HS-27A (cell line): Measurements from ENCODE around the gene NOL4L.

Source experiments
- DNase-seq: peaks from one replicate; pipeline ENCODE4 v3.0.0-alpha.2; 2012; ENCODE audit warnings: low read depth, missing footprints

NOL4L gene

GRCh38 chr20:32560989-32561830 lies 23.9 kb downstream of the NOL4L start:
- no peak for DNase-seq

- DNase-seq = no peak
Observed at GRCh38 chr20:32560482-32560988, 24.6 kb downstream of the NOL4L start.

DNA sequence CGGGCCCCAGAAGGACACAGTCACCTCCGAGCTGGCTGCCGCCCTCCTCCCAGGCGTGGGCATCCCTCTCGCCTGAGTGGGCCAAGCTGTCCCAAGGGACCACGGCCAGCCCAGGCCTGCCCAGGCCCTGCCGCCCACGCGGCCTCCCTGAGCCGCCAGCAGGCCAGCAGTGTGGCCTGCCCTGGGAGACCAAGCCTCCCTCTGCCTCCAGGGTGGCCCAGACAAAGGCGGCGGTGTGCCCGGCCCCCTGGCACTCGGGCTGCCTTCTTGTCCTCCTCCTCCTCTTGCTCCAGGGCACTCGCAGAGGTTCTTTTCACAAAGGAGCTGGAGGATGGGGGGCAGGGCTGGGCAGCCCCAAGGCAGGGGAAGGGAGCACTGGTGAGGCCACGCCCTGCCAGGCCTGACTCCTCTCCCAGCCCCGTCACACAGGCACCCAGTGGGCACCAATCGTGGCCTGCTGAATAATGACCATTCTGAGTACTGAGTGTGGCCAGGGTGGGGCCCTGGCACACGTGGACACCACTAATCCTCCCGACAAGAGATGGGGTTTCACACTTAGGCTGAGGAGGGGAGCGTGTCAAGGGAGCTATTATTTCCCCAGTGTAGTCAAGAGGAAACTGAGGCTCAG lies 25.3 kb downstream of the NOL4L start:
- DNase-seq = no peak

GRCh38 chr20:32559205-32559752 lies 25.9 kb downstream of the NOL4L start:
- DNase-seq = no peak

DNA sequence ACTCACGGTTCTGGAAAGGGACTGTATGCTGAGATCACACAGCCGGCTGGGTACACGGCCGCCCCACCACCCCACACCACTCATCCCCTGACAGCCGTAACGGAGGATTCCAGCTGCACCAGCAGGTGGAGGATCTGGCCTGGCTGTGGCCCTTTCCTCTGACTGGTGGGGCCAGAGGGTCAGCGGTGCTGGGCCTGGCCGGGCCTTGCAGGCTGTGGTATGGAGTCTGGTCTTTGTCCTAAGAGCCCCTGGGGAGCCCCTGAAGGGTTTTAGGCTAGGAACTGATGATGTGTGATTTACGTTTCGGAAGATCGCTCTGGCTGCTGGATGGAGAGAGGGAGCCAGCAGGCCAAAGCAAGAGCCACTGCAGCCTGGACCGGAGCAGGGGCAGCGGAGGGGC lies 26.6 kb downstream of the NOL4L start:
- DNase-seq = no peak

GRCh38 chr20:32557319-32557718 lies 27.8 kb downstream of the NOL4L start:
- no peak for DNase-seq

DNA sequence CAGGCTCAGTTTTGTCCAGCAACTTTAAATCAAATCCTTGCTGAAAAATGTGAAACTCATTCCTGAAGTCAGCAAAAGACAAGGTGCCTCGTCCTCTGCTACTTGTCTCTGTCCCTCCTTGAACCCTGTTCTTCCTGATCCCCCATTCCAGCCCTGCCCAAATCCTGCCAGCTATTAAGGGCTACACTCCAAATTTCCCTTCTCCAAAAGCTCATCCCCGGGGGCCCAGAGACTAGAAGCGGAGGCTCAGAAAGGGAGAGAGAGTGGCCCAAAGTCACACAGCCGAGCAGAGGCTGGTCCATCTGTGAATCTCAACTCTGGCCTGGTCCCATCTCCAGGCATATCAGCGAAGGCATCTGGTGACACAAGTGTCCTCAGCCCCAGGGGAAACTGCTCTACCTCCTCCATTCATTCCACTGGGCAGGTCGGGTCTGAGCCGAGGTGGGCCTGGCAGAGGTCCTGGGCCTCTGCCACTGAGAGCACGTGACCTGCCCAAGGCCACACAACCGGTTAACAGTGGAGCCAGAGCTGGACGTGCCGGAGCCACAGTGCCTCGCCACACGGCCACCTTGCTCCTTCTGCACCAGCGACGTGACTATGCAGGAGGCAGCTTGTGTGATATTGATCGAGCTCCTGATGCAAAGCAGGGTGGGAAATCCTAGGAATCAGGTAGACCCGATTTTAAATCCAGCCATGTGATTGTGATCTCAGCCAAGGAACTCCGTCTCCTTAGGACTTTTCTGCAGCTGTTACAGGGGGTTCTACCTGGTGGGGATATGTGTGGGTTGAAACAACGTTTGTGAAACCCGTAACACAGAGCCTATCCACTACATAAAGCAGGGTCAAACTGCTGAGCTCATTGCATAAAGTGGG lies 28.6 kb downstream of the NOL4L start:
- DNase-seq = no peak

GRCh38 chr20:32555584-32555983 lies 29.5 kb downstream of the NOL4L start:
- DNase-seq = no peak

DNA sequence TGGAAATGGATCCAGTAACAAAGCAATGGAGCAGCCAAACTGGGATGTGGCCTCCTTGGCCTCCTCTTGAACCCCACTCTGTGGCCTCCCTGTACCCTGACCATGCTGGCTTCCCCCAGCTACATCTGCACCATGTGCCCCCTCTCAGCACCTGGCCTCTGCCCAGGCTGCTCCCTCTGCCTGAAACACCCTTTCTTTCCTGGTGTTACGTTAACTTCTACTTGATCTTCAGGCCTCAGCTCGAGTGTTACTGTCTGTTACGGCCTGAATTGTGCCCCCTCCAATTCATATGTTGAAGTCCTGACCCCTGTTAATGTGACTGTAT lies 30.2 kb downstream of the NOL4L start:
- DNase-seq = no peak

DNA sequence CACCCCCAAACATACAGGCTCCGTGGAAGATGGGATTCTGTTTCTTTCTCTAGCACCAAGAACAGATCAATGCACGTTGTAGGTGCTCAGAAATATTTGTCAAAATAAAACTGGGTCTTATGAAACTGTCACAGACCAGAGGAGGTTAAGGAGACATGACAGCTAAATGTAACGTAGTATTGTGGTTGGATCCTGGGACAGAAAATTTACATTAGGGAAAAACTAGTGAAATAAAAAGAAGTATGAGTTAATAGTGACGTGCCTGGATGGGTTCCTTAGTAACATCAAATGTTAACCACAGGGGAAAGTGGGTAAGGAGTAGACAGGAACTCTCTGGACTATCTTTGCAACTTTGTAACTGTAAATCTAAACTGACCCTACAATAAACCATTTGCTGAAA lies 31.5 kb downstream of the NOL4L start:
- no peak for DNase-seq

GRCh38 chr20:32551693-32552092 lies 33.4 kb downstream of the NOL4L start:
- DNase-seq = no peak

DNA sequence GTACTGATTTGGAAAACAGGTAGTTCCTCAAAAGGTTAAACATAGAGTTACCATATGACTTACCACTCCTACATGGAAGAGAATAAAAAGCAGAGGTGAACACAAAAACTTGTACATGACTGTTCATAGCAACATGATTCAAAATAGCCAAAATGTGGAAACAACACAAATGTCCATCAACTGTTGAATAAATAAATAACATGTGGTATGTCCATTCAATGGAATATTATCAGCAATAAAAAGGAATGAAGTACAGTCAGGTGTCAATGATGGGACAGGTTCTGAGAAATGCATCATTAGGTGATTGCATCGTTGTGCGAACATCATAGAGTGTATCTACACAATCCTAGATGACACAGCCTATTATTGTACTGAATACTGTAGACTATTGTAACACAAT lies 35.3 kb downstream of the NOL4L start:
- DNase-seq = no peak

GRCh38 chr20:32547753-32548034 lies 37.4 kb downstream of the NOL4L start:
- no peak for DNase-seq

DNA sequence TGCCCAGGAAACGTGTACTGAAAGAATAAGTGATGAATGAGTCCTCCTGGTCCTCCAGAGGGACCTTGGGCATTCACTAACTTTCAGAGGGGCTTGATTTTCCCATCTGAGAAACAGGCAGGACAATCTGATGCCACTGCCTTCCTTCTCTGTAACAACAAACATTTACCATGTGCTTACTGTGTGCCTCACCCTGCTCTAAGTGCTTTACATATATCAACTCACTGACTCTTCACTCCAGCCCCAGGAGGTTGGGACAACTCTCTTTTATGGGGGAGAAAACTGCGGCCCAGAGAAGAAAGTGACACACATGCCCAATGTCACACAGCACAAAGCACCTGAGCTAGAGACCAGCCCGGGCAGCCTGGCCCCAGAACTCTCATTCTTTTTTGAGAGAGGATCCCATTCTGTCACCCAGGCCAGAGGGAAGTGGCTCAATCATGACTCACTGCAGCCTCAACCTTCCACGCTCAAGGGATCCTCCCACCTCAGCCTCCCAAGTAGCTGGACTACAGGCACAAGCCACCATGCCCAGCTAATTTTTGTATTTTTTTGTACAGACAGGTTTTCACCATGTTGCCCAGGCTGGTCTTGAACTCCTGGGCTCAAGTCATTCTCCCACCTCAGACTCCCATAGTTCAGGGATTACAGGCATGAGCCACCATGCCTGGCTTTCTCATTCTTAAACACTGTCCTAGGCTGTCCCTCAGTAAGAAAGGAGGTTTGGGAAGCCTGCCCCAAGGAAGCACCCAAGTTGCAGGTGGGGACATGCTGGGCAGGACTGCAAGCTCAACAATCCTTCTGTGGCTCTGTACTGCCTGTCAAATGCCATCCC lies 38.0 kb downstream of the NOL4L start:
- DNase-seq = no peak

DNA sequence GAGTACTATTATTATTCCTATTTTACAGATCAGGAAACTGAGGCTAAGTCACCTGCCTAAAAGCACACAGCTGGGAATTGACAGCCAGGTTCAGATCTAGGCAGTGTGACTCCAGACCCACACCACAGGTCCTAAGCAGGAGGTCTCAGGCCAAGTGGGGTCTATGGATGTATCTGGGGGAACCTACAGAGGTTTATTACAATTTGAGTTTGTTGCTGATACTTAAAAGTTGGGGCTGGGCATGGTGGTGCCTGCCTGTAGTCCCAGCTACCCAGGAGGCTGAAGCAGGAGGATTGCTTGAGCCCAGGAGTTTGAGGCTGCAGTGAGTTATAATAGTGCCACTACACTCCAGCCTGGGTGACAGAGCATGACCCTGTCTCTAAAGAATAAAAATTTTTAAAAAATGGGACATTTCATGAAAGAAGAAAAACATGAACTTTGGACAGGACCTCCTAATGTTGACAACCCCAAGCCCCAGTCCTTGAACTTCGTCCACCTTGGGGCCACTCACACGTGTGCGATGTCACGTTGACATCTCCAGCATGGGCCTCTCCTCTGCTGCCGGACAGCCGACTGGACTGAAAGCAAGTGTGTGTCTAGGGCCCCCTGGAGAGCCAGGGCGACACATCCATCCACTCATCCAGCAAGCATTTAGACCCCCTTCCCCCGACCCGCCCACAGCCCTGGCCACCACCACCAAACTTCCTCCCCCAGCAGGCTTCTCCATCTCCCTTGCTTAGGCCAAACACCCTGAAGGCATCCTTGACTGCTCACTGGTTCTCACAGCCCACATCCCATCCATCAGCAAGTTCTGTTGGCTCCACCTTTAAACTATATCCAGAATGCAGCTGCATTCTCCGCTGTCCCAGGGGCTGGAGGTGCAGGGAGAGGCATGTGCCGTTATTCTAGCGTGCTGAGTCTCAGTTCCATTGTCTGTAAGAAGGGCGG lies 40.0 kb downstream of the NOL4L start:
- no peak for DNase-seq

DNA sequence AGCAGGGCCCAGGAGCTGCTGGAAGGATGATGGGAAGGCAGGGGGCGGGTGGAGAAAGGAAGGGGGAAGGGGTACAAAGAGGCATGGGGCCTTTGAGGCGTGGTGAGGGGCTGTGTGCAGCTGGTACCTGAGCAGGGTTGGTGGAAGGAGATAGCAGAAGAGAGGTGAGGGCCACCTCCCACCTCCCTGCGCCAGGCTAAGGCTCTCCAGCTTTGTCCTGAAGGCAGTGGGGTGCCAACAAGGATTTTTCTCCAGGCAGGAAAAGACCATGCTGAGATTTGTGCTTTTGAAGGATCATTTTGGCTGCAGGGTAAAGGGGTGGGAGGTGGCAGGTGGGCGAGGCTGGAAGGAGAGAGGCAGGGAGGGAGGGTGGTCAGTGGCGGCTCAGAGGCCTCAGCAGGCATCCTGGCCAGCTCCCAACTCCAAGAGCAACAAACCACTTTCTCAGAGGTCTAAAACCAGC lies 40.8 kb downstream of the NOL4L start:
- DNase-seq = no peak

DNA sequence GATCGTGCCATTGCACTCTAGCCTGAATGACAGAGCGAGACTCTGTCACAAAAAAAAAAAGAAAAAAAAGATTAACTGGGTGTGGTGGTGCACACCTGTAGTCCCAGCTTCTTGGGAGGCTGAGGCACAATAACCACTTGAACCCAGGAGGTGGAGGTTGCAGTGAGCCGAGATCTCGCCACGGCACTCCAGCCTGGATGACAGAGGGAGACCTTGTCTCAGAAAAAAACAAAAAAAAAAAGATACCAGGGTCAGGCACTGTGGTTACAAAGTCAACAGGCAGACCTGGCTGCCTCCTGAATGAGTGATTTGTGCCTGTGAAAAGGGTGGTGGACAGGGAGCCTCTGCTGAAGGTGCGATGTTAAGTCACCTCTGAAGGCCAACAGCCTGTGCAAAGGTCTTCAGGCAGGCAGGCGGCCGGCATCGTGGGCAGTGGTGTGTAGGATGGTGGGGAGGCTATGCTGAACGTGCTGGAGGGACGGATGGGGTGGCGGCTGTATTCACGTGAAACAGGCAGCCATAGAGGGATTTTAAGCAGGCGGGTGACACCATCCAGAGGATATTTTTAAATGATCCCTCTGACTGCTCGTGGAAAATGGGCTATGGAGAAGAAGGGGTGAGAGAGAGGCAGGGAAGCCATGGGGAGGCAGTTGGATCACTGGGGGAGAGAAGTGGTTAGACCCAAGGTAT lies 41.4 kb downstream of the NOL4L start:
- no peak for DNase-seq

DNA sequence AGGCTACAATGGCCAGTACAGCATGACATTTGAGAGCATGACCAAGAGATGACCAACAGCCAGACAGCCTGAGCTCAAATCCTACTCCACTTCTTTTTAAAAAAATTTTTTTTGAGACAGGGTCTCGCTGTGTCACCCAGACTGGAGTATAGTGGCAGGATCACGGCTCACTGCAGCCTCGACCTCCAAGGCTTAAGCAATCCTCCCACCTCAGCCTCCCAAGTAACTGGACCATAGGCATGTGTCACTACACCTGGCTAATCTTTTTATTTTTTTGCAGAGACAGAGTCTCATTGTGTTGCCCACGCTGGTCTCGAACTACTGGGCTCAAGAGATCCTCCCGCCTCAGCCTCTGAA lies 42.9 kb downstream of the NOL4L start:
- no peak for DNase-seq

GRCh38 chr20:32541323-32542258 lies 43.5 kb downstream of the NOL4L start:
- no peak for DNase-seq
